Bone marrow (tissue), 2 donors: ENCODE data around the gene C10orf53.

ENCODE experiments used
- DNase-seq, 2 donors: peaks; one replicate each; lab custom pipeline; 2025; lab: John Stamatoyannopoulos, UW

C10orf53 gene

GRCh38 chr10:49679480-49679893 lies at the start of gene C10orf53:
Gene C10orf53, plus strand, starts transcription at chr10:49679651. Its CDS starts 47 bp downstream, at chr10:49679698.
- DNase-seq = no peak

GRCh38 chr10:49631975-49632374 lies 47.5 kb upstream of the C10orf53 start:
- no peak for DNase-seq

- DNase-seq = no peak
These were observed 46.8 kb upstream of the C10orf53 start for GRCh38 chr10:49632406-49633317.

DNA sequence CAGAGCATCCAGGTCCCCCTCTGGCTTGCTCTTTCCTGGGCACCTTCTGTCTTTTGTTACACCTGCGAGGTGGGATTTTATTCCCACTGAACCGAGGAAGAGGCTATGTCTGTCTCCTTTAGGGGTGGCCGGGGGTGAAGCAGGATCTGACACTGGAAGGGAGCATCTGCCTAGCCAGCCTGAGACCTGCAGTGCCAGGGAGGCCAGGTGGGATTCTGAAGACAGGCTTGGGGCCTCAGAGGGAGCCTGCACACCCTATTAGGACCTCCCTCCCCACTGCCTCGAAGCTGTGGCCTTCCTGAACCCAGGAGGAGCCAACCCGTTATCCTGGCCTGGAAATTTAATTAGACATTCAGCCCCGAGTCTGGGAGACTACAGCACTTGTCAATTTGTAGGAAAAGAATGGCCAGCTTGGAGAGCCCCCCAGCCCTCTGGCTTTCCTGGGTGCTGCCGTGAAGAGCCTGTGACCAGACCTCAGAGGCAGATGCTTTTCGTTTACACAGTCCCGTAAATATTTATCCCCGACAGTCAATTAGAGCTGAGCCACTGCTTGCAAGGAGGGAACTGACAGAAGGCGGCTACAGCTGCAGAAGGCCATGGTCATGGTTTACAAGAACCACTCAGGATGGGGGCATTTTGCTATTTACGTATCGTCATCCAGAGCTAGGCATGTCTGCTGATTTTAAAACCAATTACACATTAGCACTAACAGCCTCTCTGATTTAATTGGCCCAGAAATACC lies 46.0 kb upstream of the C10orf53 start:
- DNase-seq = no peak

DNA sequence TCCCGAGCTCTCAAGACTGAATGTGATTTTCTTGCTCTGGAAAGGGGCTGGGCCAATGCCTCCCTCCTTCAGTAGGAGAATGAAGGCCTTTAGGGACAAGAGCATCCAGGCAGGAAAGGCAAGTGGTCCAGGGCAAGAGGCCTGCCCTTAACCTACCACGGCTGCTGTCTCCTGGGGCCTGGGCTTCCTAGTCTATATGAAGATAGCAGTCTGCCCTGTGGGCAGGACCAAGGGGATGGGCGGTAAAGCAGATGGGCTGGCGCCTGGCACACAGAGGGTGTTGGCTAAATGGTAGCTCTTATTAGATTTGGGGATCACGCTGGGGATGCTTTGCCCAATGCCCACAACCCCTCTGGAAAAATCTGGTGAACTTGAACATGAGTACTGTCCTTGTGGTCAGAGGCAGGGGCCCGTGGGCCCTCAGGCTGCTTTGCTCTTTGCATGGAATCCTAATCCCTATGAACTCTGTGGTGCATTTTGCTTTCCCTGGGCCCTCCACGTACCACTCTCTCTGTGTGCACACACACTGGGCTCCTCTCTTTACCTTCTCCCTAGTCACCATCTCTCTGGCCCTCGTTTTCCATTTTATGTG lies 45.3 kb upstream of the C10orf53 start:
- DNase-seq = no peak

- DNase-seq = no peak
These were observed 37.1 kb upstream of the C10orf53 start for GRCh38 chr10:49642311-49642710.

- no peak for DNase-seq
These were observed 36.0 kb upstream of the C10orf53 start for GRCh38 chr10:49643241-49644034.

- DNase-seq = no peak
These were observed 35.3 kb upstream of the C10orf53 start for GRCh38 chr10:49644035-49644646.

- DNase-seq = no peak
These were observed 34.0 kb upstream of the C10orf53 start for GRCh38 chr10:49645417-49645816.

- no peak for DNase-seq
These were observed 33.3 kb upstream of the C10orf53 start for GRCh38 chr10:49645871-49646870.

DNA sequence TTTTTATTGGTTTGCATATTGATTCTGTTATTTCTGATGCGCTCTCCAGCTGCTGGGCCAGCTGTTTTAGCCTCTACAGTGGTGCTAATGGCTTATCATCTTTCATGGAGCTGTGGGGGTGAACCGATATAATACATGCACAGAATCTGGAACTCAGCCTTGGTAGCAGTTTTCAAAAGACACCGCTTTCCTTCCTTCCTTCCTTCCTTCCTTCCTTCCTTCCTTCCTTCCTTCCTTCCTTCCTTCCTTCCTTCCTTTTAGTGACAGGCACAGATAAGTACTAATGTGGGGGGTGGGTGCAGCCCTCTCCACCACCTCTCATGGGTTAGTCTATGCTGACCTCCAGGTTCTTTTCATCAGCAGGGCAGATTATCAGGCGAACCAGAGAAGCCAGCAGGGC lies 31.9 kb upstream of the C10orf53 start:
- no peak for DNase-seq

DNA sequence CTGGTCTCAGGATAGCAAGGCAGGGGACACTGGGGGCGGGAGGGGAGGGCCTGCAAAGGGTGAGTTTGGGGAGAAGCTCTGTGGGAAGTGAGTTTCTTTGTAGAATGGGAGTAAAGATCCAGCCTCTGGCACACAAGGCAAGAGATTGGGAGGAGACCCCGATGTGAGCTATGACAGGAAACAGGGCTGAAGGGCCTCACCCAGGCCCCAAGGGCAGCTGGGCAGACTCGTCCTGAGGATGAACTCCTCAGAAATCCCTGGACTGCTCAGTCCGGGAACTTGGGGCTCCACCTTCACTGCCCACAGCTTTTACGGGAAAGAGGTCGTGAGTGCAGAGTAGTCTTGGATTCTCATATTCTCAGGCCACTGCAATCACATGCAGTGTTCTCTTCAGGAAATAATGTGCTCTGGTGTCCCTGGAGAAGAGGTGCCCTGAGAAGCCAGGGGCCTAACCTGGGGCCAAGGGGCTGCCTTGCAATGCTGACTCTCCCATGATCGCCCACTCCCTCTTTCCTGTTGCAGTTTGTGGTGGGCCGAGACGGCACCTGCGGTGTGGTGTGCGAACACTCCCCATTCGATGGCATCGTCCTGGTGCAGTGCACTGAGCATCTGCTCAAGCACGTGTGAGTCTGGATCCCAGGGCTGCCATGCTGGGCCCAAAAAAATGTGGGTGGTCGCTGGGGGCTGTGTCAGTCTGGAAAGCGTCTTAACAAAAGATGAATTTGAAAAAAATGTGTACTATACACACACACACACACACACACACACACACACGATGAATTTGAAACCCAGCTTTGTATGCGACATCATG lies 31.3 kb upstream of the C10orf53 start:
- no peak for DNase-seq

DNA sequence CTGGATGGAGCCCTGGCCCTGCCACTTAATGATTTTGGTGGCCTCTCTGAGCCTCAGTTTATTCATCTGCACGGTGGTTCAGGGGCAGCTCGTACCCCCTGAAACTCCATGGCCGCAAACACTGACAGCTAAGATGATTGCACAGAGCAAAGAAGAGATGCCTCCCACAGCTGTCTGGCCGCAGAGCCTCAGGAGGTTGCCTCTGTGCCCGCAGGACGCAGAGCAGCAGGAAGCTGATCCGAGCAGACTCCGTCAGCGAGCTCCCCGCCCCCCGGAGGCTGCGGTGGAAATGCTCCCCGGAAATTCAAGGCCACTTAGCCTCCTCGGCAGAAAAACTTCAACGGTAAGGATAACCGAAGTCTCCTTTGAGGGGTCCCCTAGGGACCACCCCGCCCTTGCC lies 30.2 kb upstream of the C10orf53 start:
- DNase-seq = no peak

DNA sequence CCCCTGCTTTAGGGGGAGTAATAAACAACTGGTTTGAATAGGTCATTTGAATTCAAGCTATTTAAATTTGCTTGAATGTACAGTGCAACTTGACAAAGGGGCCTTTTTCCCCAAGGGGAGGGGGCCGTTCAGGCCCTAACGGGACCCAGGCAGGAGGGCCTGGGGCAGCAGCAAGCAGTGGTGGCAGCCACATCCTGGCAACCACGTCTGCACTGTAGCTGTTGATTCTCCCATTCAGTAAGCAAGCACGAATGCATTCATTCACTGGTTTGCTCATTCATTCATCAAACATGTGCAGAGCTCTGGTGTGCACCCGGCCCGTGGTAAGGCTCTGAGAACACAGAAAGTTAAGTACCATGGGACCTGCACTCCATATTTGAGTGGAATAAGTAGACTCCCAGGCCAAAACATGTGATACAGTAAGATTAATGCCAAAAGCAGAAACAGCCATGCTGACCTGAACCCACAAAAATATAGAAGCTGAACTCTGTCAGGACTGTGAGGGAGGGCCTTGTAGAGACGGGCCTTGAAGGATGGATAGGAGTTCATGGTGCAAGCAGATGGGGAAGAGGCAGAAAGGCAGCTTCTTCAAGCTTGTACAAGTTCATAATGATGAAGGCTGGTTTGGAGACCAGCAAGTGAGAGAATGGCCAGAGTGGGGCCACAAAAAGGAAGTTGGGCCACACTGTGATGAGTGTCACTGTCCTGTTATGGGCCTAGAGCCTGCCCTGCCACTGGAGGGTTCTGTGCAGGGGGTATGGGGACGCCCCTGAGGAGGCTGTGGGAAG lies 29.3 kb upstream of the C10orf53 start:
- no peak for DNase-seq

DNA sequence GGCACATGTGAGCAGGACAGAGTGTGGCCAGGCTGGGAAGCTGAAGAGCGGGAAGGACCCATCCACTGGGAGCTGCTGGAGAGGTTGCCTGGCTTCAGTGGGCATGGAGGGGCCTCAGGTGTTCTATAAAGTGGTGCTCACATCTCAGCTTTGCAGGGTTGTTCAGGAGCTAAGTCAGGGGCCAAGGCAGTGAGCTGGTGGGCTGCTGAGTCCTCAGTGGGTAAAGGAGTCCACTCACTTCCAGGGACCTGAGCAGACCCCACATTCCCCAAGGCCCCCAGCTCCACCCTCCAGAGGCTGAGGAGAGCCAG lies 28.8 kb upstream of the C10orf53 start:
- DNase-seq = no peak

- no peak for DNase-seq
These were observed 28.2 kb upstream of the C10orf53 start for GRCh38 chr10:49651039-49651835.

GRCh38 chr10:49651917-49652316 lies 27.5 kb upstream of the C10orf53 start:
- no peak for DNase-seq
